HEK293 (cell line): ENCODE data around the gene MCRIP1.

Experiments used
- CTCF ChIA-PET: fragments of 350-600 bp; formaldehyde crosslinking; extraction: SDS; loops from one replicate; lab custom pipeline; 2021; ENCODE audit warnings: antibody characterized with exemption; lab: Yijun Ruan, JAX
- POLR2A ChIA-PET: fragments of 300-600 bp; formaldehyde crosslinking; extraction: SDS; loops from one replicate; lab custom pipeline; 2020; ENCODE audit warnings: antibody characterized with exemption, inconsistent platforms; lab: Yijun Ruan, JAX
- H3K27ac ChIP-seq: fragments of 200-500 bp; sonication (Bioruptor generic); 2 replicates; pipeline ENCODE4 v1.5.1; 2014; ENCODE audit warnings: low read depth, low read length, control low read depth, inconsistent platforms; ENCODE audit errors: extremely low read depth
- H3K36me3 ChIP-seq, 2 experiments: fragments of 200-500 bp in 1 of 2; sonication (Bioruptor generic) in 1 of 2; 1 replicate in 1 of 2; 2 replicates in 1 of 2; pipeline ENCODE4 v1.5.1; 2014 to 2017; ENCODE audit warnings: inconsistent platforms in 2 of 2, low read length in 2 of 2; ENCODE audit not compliant: control insufficient read depth in 2 of 2, insufficient read depth in 1 of 2
- H3K4me1 ChIP-seq: fragments of 200-500 bp; sonication (Bioruptor generic); 2 replicates; pipeline ENCODE4 v1.5.1; 2014; ENCODE audit warnings: mild to moderate bottlenecking, low read length, inconsistent platforms; ENCODE audit not compliant: control insufficient read depth, insufficient read depth
- H3K4me3 ChIP-seq: 2 replicates; pipeline ENCODE4 v1.5.1; 2011; ENCODE audit warnings: low read depth, mild to moderate bottlenecking, control low read depth, low read length, moderate library complexity
- H3K9me3 ChIP-seq: fragments of 200-500 bp; sonication (Bioruptor generic); 2 replicates; pipeline ENCODE4 v1.5.1; 2014; ENCODE audit warnings: low read depth, low read length, inconsistent platforms; ENCODE audit not compliant: control insufficient read depth, insufficient read depth
- GLIS1 ChIP-seq: fragments of 450-650 bp; formaldehyde crosslinking; IDR thresholded peaks from 2 replicates; pipeline ENCODE4 v1.5.1; 2016; ENCODE audit warnings: missing biosample characterization, missing genetic modification characterization
- KLF1 ChIP-seq: fragments of 450-650 bp; formaldehyde crosslinking; IDR thresholded peaks from 2 replicates; pipeline ENCODE4 v1.5.1; 2016; ENCODE audit warnings: missing biosample characterization, missing genetic modification characterization
- SP2 ChIP-seq: fragments of 450-650 bp; formaldehyde crosslinking; IDR thresholded peaks from 2 replicates; pipeline ENCODE4 v1.5.1; 2016; ENCODE audit warnings: missing biosample characterization, missing genetic modification characterization
- ZBTB7A ChIP-seq: fragments of 450-650 bp; formaldehyde crosslinking; IDR thresholded peaks from 2 replicates; pipeline ENCODE4 v1.5.1; 2016; ENCODE audit warnings: low read depth, missing biosample characterization, missing genetic modification characterization
- ZBTB8A ChIP-seq: fragments of 450-650 bp; formaldehyde crosslinking; IDR thresholded peaks from 2 replicates; pipeline ENCODE4 v1.5.1; 2016; ENCODE audit warnings: missing biosample characterization, missing genetic modification characterization
- ZFHX2 ChIP-seq: fragments of 450-650 bp; formaldehyde crosslinking; conservative IDR thresholded peaks from 2 replicates; pipeline ENCODE4 v1.5.1; 2016; ENCODE audit warnings: missing biosample characterization, missing genetic modification characterization
- ZIC2 ChIP-seq: fragments of 450-650 bp; formaldehyde crosslinking; IDR thresholded peaks from 2 replicates; pipeline ENCODE4 v1.5.1; 2016; ENCODE audit warnings: missing biosample characterization, missing genetic modification characterization
- ZNF366 ChIP-seq: fragments of 450-650 bp; formaldehyde crosslinking; conservative IDR thresholded peaks from 2 replicates; pipeline ENCODE4 v1.5.1; 2016; ENCODE audit warnings: missing biosample characterization, missing genetic modification characterization
- ZNF560 ChIP-seq: fragments of 450-650 bp; formaldehyde crosslinking; IDR thresholded peaks from 2 replicates; pipeline ENCODE4 v1.5.1; 2017; ENCODE audit warnings: missing biosample characterization, missing genetic modification characterization, borderline replicate concordance
- ZNF600 ChIP-seq: fragments of 450-650 bp; formaldehyde crosslinking; IDR thresholded peaks from 2 replicates; pipeline ENCODE4 v1.5.1; 2016; ENCODE audit warnings: missing biosample characterization, missing genetic modification characterization
- TF ChIP-seq, protein P1 (sequence below): fragments of 450-650 bp; formaldehyde crosslinking; IDR thresholded peaks from 2 replicates; pipeline ENCODE4 v1.5.1; 2016; ENCODE audit warnings: missing biosample characterization, missing genetic modification characterization
- TF ChIP-seq, protein P2 (sequence below): fragments of 450-650 bp; formaldehyde crosslinking; IDR thresholded peaks from 2 replicates; pipeline ENCODE4 v1.5.1; 2016; ENCODE audit warnings: missing biosample characterization, missing genetic modification characterization
- TF ChIP-seq, protein P3 (sequence below): fragments of 450-650 bp; formaldehyde crosslinking; optimal IDR thresholded peaks from 2 replicates; pipeline ENCODE3; 2016; ENCODE audit warnings: missing biosample characterization, mild to moderate bottlenecking, missing genetic modification characterization

MCRIP1 gene

GRCh38 chr17:81804559-81805399, 28.3 kb downstream of the MCRIP1 start (continued):
- TF ChIP-seq, protein P1, sequence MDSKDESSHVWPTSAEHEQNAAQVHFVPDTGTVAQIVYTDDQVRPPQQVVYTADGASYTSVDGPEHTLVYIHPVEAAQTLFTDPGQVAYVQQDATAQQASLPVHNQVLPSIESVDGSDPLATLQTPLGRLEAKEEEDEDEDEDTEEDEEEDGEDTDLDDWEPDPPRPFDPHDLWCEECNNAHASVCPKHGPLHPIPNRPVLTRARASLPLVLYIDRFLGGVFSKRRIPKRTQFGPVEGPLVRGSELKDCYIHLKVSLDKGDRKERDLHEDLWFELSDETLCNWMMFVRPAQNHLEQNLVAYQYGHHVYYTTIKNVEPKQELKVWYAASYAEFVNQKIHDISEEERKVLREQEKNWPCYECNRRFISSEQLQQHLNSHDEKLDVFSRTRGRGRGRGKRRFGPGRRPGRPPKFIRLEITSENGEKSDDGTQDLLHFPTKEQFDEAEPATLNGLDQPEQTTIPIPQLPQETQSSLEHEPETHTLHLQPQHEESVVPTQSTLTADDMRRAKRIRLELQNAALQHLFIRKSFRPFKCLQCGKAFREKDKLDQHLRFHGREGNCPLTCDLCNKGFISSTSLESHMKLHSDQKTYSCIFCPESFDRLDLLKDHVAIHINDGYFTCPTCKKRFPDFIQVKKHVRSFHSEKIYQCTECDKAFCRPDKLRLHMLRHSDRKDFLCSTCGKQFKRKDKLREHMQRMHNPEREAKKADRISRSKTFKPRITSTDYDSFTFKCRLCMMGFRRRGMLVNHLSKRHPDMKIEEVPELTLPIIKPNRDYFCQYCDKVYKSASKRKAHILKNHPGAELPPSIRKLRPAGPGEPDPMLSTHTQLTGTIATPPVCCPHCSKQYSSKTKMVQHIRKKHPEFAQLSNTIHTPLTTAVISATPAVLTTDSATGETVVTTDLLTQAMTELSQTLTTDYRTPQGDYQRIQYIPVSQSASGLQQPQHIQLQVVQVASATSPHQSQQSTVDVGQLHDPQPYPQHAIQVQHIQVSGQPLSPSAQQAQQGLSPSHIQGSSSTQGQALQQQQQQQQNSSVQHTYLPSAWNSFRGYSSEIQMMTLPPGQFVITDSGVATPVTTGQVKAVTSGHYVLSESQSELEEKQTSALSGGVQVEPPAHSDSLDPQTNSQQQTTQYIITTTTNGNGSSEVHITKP (tag by site-specific recombination) = 0 out of 2 replicates have a peak, but pooled peaks have one; percentile 8
- TF ChIP-seq ZNF560 (tag by site-specific recombination) (no peak), ZBTB7A (tag by site-specific recombination) (peak; percentile 23; the same call in 1 of the 2 replicates), GLIS1 (peak; percentile 92), SP2 (tag by site-specific recombination) (peak; percentile 31; the same call in 1 of the 2 replicates), ZNF366 (tag by site-specific recombination) (no peak), ZBTB8A (tag by site-specific recombination) (peak; percentile 45), ZIC2 (tag by site-specific recombination) (peak; percentile 25; the same call in 1 of the 2 replicates), ZNF600 (tag by site-specific recombination) (peak; percentile 58)
- TF ChIP-seq, protein P2, sequence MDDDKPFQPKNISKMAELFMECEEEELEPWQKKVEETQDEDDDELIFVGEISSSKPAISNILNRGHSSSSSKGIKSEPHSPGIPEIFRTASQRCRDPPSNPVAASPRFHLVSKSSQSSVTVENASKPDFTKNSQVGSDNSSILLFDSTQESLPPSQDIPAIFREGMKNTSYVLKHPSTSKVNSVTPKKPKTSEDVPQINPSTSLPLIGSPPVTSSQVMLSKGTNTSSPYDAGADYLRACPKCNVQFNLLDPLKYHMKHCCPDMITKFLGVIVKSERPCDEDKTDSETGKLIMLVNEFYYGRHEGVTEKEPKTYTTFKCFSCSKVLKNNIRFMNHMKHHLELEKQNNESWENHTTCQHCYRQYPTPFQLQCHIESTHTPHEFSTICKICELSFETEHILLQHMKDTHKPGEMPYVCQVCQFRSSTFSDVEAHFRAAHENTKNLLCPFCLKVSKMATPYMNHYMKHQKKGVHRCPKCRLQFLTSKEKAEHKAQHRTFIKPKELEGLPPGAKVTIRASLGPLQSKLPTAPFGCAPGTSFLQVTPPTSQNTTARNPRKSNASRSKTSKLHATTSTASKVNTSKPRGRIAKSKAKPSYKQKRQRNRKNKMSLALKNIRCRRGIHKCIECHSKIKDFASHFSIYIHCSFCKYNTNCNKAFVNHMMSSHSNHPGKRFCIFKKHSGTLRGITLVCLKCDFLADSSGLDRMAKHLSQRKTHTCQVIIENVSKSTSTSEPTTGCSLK = no peak
- TF ChIP-seq, protein P3, sequence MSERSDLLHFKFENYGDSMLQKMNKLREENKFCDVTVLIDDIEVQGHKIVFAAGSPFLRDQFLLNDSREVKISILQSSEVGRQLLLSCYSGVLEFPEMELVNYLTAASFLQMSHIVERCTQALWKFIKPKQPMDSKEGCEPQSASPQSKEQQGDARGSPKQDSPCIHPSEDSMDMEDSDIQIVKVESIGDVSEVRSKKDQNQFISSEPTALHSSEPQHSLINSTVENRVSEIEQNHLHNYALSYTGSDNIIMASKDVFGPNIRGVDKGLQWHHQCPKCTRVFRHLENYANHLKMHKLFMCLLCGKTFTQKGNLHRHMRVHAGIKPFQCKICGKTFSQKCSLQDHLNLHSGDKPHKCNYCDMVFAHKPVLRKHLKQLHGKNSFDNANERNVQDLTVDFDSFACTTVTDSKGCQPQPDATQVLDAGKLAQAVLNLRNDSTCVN (tag by site-specific recombination) = peak; percentile 17

DNA sequence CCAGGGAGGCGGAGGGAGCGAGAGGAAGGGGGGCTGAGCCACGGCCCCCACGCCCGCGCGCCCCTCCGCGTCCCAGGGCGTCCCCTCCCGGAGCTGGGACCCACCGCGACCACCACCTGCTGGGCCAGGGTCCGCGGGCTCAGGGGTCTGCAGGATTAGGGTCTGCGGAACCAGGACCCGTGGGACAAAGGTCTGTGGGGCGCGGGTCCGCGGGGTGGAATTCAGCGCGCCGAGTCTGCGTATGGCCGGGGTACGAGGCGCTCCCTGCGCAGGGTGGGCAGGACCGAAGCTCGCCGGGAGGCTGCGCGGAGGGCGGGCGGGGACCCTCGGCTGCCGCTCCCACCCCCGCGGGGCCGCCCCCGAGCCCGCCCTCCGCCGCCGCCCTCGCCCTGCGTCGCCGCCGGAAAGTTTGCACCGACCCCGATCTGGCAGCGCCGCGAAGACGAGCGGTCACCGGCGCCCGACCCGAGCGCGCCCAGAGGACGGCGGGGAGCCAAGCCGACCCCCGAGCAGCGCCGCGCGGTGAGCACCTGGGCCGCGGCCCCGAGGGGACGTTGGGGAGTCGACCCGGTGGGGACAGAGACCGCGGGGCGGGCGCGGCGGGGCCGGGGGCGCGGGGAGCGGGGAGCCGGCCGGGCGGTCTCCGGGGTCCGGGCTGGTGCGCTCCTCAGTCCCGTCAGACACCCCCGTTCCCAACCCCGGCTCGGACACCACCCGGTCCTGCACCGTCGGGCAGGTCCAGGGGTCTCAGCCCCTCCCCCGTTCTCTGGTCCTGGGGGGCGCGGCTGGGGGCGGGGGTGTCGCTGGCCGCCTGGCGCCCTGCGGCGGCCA, 29.1 kb downstream of the MCRIP1 start, which contains the start of gene GCGR:
Gene GCGR, plus strand, starts transcription at position 423 of the 831 bp plus-strand sequence. CDS start 4,869 bp downstream, outside the sequence.
- POLR2A ChIA-PET = no interaction called here
- peak; percentile 17; the same call in 1 of the 2 replicates for TF ChIP-seq ZFHX2 (tag by site-specific recombination)
- TF ChIP-seq ZBTB7A (tag by site-specific recombination) = 0 out of 2 replicates have a peak, but pooled peaks have one; percentile 49
- TF ChIP-seq, protein P2 = no peak
- TF ChIP-seq KLF1 (tag by site-specific recombination) = peak; percentile 28; the same call in 1 of the 2 replicates
- H3K36me3 ChIP-seq = no peaks in the 10 kb centered on the region
- no peak within 1 kb of the TSS; the same call in 1 of the 2 replicates for H3K4me3 ChIP-seq
- H3K4me1 ChIP-seq = peaks cover 2% of the 10 kb centered on the region; the same call in 1 of the 2 replicates
- CTCF ChIA-PET = no interaction called here
- H3K9me3 ChIP-seq = no peaks in the 10 kb centered on the region
- H3K27ac ChIP-seq = no peak within 1 kb of the TSS
